ENCODE results near the gene PUDP.

Gene PUDP

DNA sequence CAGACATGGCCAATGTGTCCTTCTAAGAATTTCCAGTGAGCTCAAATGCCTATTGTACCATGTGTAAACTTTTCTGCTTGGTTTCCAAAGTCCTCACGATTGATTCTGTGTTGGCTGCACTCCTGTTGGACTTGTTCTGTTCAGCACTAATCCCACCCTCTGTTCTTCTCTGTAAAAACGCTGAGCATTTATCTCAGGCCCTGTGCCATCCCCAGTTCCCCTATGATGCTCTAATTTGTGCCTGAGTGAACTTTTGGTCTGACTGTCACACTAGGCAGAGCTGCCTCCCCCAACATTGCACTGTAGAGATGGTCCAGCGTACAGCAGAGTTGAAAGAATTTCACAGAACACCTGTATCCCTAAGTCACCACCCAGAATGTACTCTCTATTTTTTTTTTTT is 76.6 kb downstream of the PUDP start:
- Histone ChIP-seq H3K27ac (peak overlapping the region in 3 of 11 experiments; percentile 18 to 32 (median 22); a peak in 2 of 22 replicates), H3K36me3 (peaks cover 34 to 66% (median 55%) of the 10 kb centered on the region in 11 experiments), H3K27me3 (no peaks in the 10 kb centered on the region), H3K4me3 (no peak overlapping the region), H3K4me1 (peaks cover 30 to 73% (median 69%) of the 10 kb centered on the region in 10 experiments), H4K20me1 (no peaks in the 10 kb centered on the region; a peak in 1 of 22 replicates), H3K9ac (peak overlapping the region in 1 of 11 experiments; percentile 7; a peak in 1 of 22 replicates), H3K9me3 (replicated peaks in 1 of 11) (peaks cover 0 to 24% (median 20%) of the 10 kb centered on the region in 11 experiments; a peak in 19 of 22 replicates), H3K4me2 (peak overlapping the region in 4 of 11 experiments; percentile 3 to 10 (median 5); a peak in 1 of 22 replicates)
- no peak for TF ChIP-seq Cebpa-rat (IDR thresholded peaks at IDR 0.05)

DNA sequence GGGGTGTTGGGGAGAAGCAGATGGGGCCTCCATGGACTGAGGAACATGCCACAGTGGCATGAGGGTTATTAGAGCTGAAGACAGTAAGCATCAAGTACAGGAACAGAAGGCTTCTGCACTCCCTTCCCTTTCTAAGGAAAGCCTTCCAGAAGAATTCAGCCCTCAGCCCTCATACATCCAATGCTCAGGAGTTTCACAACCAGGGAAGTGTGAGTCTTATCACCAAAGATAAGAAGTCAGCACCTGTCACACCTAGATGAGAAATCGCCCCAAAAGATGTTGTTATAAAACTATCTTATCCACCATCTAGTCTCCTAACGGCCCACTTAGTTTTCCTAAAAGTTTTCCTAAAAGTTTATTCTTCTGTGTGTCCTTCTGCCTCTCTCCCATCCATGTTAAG is 78.4 kb downstream of the PUDP start:
- no peaks in the 10 kb centered on the region for H3K27me3 ChIP-seq
- peaks cover 22 to 55% (median 51%) of the 10 kb centered on the region in 10 experiments for H3K4me1 ChIP-seq
- peak overlapping the region in 9 of 11 experiments; percentile 32 to 65 (median 48); a peak in 17 of 22 replicates for H3K27ac ChIP-seq
- peak overlapping the region in 6 of 11 experiments; percentile 8 to 28 (median 22); a peak in 5 of 22 replicates for H3K9ac ChIP-seq
- H3K36me3 ChIP-seq = peaks cover 45 to 72% (median 60%) of the 10 kb centered on the region in 11 experiments
- H3K9me3 ChIP-seq (replicated peaks in 1 of 11) = peaks cover 0 to 30% (median 27%) of the 10 kb centered on the region in 11 experiments; a peak in 19 of 22 replicates
- H4K20me1 ChIP-seq = no peaks in the 10 kb centered on the region; a peak in 1 of 22 replicates
- H3K4me2 ChIP-seq = peak overlapping the region; percentile 50 to 90 (median 71)
- no peak for TF ChIP-seq Cebpa-rat (IDR thresholded peaks at IDR 0.05)
- peak overlapping the region in 1 of 10 experiments; percentile 33; a peak in 2 of 20 replicates for H3K4me3 ChIP-seq

DNA sequence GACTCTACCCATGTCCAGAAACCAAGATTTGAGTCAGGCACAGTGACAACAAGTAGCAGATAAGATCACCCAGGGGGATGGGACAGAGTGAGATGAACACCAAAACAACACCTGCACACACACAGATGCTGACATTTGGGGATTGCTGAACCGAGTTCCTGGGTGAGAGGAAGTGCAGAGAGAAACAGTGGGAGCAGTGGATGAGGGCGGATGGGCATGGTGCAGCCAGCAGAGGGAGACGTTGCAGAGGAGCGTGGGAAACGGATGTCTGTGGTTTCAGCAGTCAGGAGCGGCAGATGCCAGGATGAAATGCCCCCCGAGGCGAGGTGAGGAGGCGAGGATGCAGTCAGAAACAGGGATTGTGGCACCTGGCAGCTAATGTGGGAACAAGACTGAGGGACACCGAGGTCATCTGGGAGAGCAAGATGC is 79.0 kb downstream of the PUDP start:
- Histone ChIP-seq H3K36me3 (peaks cover 48 to 72% (median 60%) of the 10 kb centered on the region in 11 experiments), H3K4me3 (peak overlapping the region in 1 of 10 experiments; percentile 33; a peak in 3 of 20 replicates), H4K20me1 (no peaks in the 10 kb centered on the region; a peak in 1 of 22 replicates), H3K4me1 (peaks cover 20 to 49% (median 45%) of the 10 kb centered on the region in 10 experiments), H3K4me2 (peak overlapping the region; percentile 50 to 90 (median 71)), H3K27ac (peak overlapping the region in 9 of 11 experiments; percentile 32 to 65 (median 48); a peak in 16 of 22 replicates), H3K27me3 (no peaks in the 10 kb centered on the region), H3K9ac (peak overlapping the region in 7 of 11 experiments; percentile 8 to 29 (median 24); a peak in 3 of 22 replicates), H3K9me3 (replicated peaks in 1 of 11) (peaks cover 0 to 30% (median 27%) of the 10 kb centered on the region in 11 experiments; a peak in 19 of 22 replicates)
- TF ChIP-seq Cebpa-rat (IDR thresholded peaks at IDR 0.05) = no peak

DNA sequence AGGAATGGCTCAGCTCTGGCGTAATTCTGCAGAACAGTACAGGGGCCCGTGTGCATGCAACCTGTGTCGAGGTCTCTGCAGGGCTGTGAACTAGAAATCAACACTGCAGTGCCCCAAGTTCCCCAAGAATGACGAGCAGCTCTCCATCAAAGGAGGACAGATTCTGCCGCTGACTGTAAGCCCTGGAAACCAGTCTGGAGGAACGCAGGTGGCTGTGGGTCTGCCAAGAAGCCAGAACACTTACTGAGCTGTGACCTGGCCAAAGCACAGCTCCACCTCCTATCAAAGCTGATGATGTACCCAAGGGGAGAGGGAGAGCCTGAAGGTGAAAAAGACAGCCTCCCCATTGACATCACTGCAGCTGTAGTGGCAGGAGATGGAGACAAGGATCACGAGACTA is 80.7 kb downstream of the PUDP start:
- Histone ChIP-seq H3K4me2 (peak overlapping the region in 1 of 11 experiments; percentile 4; a peak in 1 of 22 replicates), H3K36me3 (peaks cover 45 to 76% (median 64%) of the 10 kb centered on the region in 11 experiments), H3K4me3 (no peak overlapping the region), H4K20me1 (no peaks in the 10 kb centered on the region; a peak in 1 of 22 replicates), H3K9me3 (replicated peaks in 1 of 11) (peaks cover 0 to 32% (median 27%) of the 10 kb centered on the region in 11 experiments; a peak in 19 of 22 replicates), H3K27me3 (no peaks in the 10 kb centered on the region), H3K9ac (no peak overlapping the region), H3K4me1 (peaks cover 17 to 47% (median 42%) of the 10 kb centered on the region in 10 experiments), H3K27ac (no peak overlapping the region; a peak in 2 of 22 replicates)
- no peak for TF ChIP-seq Cebpa-rat (IDR thresholded peaks at IDR 0.05)

DNA sequence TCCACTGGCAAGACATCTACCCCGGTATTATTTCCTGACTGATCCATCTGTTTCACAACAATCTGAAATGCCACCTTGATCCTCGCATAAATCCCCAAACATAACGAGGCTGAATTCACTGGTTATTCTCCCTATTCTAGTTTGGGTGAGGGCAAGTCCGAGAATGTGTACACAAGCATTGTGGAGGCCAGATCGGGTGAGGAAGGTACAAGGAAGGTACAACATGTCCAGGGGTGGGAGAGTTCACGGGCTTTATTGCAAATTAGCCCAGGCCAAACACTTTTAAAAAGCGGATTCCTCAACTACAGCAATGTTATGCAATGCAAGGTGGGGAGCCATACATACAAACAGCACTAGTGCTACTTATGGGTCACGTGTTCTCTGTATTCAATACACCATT is 82.5 kb downstream of the PUDP start:
- H3K4me3 ChIP-seq = no peak overlapping the region
- no peaks in the 10 kb centered on the region; a peak in 1 of 22 replicates for H4K20me1 ChIP-seq
- peaks cover 50 to 88% (median 78%) of the 10 kb centered on the region in 11 experiments for H3K36me3 ChIP-seq

DNA sequence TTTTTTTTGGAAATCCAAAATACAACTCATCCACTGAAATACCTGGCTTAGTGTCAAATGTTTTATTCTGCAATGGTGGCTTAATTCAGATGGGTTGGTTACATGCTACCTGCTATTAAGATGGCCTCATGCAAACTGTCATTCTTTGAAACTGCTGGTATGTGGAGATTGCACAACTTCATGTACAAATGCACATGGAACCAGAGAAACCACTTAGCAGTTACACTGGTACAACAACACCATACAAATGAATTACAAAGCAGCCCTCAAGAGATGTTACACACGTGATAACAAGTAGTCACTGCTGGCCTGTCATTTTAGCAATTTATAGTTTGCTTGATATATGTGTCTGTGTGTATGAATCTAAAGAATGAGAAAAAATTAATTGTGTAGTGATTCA is 85.0 kb downstream of the PUDP start:
- Histone ChIP-seq H3K4me3 (no peak overlapping the region), H4K20me1 (no peaks in the 10 kb centered on the region; a peak in 1 of 22 replicates), H3K27me3 (no peaks in the 10 kb centered on the region), H3K4me1 (peaks cover 0 to 20% (median 8%) of the 10 kb centered on the region in 10 experiments; a peak in 10 of 20 replicates), H3K27ac (no peak overlapping the region), H3K4me2 (no peak overlapping the region), H3K36me3 (peaks cover 56 to 100% (median 95%) of the 10 kb centered on the region in 11 experiments), H3K9ac (no peak overlapping the region), H3K9me3 (replicated peaks in 1 of 11) (peaks cover 0 to 34% (median 26%) of the 10 kb centered on the region in 11 experiments; a peak in 19 of 22 replicates)
- no peak for TF ChIP-seq Cebpa-rat (IDR thresholded peaks at IDR 0.05)

More for the DNA sequence above, 82.5 kb downstream of the PUDP start:
- TF ChIP-seq Cebpa-rat (IDR thresholded peaks at IDR 0.05) = no peak
- H3K27me3 ChIP-seq = no peaks in the 10 kb centered on the region
- no peak overlapping the region for H3K9ac ChIP-seq
- peaks cover 16 to 34% (median 29%) of the 10 kb centered on the region in 10 experiments for H3K4me1 ChIP-seq
- H3K27ac ChIP-seq = no peak overlapping the region
- no peak overlapping the region for H3K4me2 ChIP-seq
- H3K9me3 ChIP-seq (replicated peaks in 1 of 11) = peaks cover 0 to 36% (median 27%) of the 10 kb centered on the region in 11 experiments; a peak in 19 of 22 replicates

DNA sequence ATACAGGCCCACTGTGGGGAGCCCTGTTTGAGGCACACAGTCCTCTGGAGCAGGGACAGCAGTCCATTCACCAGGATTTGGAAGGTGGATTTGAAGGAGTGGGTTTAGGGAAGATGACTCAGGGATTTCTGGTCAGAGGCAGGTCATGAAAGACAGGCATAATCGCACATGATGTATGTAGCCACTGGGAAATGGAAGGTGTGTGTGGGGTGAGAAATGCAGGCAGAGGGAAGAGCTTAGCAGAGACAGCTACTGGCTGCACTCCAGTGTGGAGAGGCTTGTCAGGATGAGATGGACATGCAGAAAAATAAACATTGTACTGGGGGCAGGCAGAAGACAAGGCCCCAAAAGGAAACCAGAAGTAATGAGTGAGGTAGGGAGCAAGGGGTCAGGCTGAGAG is 85.7 kb downstream of the PUDP start:
- Histone ChIP-seq H3K4me3 (no peak overlapping the region), H3K27me3 (no peaks in the 10 kb centered on the region), H3K4me1 (peaks cover 0 to 20% (median 3%) of the 10 kb centered on the region in 10 experiments; a peak in 10 of 20 replicates), H3K27ac (peak overlapping the region in 2 of 11 experiments; percentile 17 to 36; a peak in 2 of 22 replicates), H3K4me2 (no peak overlapping the region), H3K9ac (no peak overlapping the region), H3K36me3 (peaks cover 56 to 100% (median 95%) of the 10 kb centered on the region in 11 experiments), H3K9me3 (replicated peaks in 1 of 11) (peaks cover 0 to 34% (median 20%) of the 10 kb centered on the region in 11 experiments; a peak in 19 of 22 replicates), H4K20me1 (no peaks in the 10 kb centered on the region; a peak in 1 of 22 replicates)
- no peak for TF ChIP-seq Cebpa-rat (IDR thresholded peaks at IDR 0.05)

DNA sequence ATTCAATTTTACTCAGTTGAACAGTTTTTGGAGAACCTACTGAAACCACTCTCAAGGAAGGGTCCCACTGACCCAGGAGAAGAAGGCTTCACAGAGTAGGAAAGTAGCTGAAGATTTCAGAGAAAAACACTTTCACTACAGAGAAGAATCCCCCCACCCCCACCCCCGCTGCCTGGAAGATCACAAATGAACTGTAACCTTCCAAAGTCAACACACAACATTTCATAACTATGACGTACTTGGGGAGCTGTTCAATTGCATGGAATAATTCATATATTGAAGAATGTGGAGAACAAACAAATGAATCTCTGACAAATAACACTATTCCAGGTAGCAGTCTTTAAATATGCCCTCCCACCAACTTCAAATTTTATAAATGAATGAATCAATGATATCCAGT is 86.5 kb downstream of the PUDP start:
- Histone ChIP-seq H3K27me3 (no peaks in the 10 kb centered on the region), H3K4me1 (peaks cover 0 to 20% (median 0%) of the 10 kb centered on the region in 10 experiments; a peak in 5 of 20 replicates), H3K4me3 (no peak overlapping the region), H3K9me3 (replicated peaks in 1 of 11) (peaks cover 0 to 33% (median 14%) of the 10 kb centered on the region in 11 experiments; a peak in 18 of 22 replicates), H4K20me1 (no peaks in the 10 kb centered on the region; a peak in 1 of 22 replicates), H3K27ac (no peak overlapping the region; a peak in 1 of 22 replicates), H3K9ac (no peak overlapping the region), H3K36me3 (peaks cover 56 to 100% (median 95%) of the 10 kb centered on the region in 11 experiments), H3K4me2 (no peak overlapping the region)
- TF ChIP-seq Cebpa-rat (IDR thresholded peaks at IDR 0.05) = no peak

DNA sequence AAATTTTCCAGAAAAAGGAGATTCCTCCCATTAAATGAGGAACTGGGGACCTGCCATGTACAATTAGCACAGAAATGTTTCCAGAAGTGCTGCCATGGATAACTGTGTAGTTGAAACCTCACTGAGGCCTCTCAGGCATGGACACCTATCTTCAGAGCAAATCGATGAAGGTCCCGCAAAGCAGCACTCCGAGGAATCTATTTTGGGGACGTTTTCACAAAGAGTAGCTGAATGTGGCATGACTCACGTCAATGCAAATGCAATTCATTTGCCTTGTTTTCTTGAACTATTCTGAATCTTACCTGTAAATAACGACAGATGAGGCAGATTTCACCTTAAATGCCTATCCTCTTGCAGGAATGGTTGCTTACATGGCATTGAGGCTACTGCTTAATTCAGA is 87.5 kb downstream of the PUDP start:
- Histone ChIP-seq H3K4me1 (peaks cover 0 to 20% (median 0%) of the 10 kb centered on the region in 10 experiments; a peak in 5 of 20 replicates), H3K27me3 (no peaks in the 10 kb centered on the region), H4K20me1 (no peaks in the 10 kb centered on the region; a peak in 1 of 22 replicates), H3K9ac (no peak overlapping the region), H3K9me3 (replicated peaks in 1 of 11) (peaks cover 0 to 29% (median 7%) of the 10 kb centered on the region in 11 experiments; a peak in 12 of 22 replicates), H3K27ac (no peak overlapping the region), H3K4me3 (no peak overlapping the region), H3K36me3 (peaks cover 55 to 100% (median 92%) of the 10 kb centered on the region in 11 experiments), H3K4me2 (peak overlapping the region in 2 of 11 experiments; percentile 23 to 33; a peak in 2 of 22 replicates)
- no peak for TF ChIP-seq Cebpa-rat (IDR thresholded peaks at IDR 0.05)
